Upper lobe of left lung (tissue), 4 donors: ENCODE results near the gene PAX2.

Experiments
- EP300 ChIP-seq, 4 donors: sonication (generic); formaldehyde crosslinking; IDR thresholded peaks; one replicate each; pipeline ENCODE4 v1.5.1; 2017; ENCODE audit warnings: antibody characterized with exemption in 4 of 4, control low read depth in 2 of 4
- POLR2A ChIP-seq, 4 donors: fragments of 450-650 bp; IDR thresholded peaks; one replicate each; pipeline ENCODE4 v1.5.1; 2016 to 2017; ENCODE audit warnings: antibody characterized with exemption in 4 of 4, mild to moderate bottlenecking in 2 of 4
- POLR2AphosphoS5 ChIP-seq, 2 donors: sonication (generic); formaldehyde crosslinking; IDR thresholded peaks; one replicate each; pipeline ENCODE4 v1.5.1; 2017; ENCODE audit warnings: antibody characterized with exemption in 2 of 2
- TF ChIP-seq, protein P1 (sequence below), 6 experiments: fragments of 450-650 bp in 4 of 6; fragments of 200-600 bp in 2 of 6; sonication (generic) in 2 of 6; IDR thresholded peaks; one replicate each; pipeline ENCODE4 v1.5.1; 2016 to 2019; ENCODE audit warnings: antibody characterized with exemption in 6 of 6

DNA sequence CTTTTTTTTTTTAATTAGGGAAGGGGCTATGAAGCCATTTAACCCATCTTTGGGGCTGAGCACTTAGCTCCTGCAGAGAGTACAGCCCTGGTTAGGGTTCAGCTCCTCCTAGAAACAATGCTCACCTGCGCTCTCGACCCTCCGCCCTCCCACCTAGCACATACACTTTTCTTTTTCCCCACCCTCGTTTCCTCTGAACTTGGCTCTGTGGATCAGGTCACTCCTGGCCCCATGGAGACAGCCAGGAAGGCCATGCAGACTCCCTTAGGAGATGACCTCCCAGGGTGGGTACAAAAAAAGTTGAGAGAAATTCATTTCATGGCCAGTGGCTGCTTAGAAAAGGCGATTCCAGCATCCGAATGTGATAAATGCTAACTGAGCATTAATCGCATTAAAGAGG lies 15.8 kb downstream of the PAX2 start:
- TF ChIP-seq POLR2A (IDR thresholded peaks at IDR 0.05) (no peak), EP300 (IDR thresholded peaks at IDR 0.05) (no peak), POLR2AphosphoS5 (IDR thresholded peaks at IDR 0.05) (no peak)
- TF ChIP-seq, protein P1, sequence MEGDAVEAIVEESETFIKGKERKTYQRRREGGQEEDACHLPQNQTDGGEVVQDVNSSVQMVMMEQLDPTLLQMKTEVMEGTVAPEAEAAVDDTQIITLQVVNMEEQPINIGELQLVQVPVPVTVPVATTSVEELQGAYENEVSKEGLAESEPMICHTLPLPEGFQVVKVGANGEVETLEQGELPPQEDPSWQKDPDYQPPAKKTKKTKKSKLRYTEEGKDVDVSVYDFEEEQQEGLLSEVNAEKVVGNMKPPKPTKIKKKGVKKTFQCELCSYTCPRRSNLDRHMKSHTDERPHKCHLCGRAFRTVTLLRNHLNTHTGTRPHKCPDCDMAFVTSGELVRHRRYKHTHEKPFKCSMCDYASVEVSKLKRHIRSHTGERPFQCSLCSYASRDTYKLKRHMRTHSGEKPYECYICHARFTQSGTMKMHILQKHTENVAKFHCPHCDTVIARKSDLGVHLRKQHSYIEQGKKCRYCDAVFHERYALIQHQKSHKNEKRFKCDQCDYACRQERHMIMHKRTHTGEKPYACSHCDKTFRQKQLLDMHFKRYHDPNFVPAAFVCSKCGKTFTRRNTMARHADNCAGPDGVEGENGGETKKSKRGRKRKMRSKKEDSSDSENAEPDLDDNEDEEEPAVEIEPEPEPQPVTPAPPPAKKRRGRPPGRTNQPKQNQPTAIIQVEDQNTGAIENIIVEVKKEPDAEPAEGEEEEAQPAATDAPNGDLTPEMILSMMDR (IDR thresholded peaks at IDR 0.05): no peak
